C4-2B (cell line): ENCODE results near the gene RASGRP3.

Experiments used
- ZFX ChIP-seq: fragments of 450-650 bp; IDR thresholded peaks from 2 replicates; pipeline ENCODE4 v1.6.1; 2017
- TF ChIP-seq, protein P1 (sequence below): fragments of 450-650 bp; conservative IDR thresholded peaks from 2 replicates; pipeline ENCODE4 v1.5.1; 2017; ENCODE audit warnings: mild to moderate bottlenecking

DNA sequence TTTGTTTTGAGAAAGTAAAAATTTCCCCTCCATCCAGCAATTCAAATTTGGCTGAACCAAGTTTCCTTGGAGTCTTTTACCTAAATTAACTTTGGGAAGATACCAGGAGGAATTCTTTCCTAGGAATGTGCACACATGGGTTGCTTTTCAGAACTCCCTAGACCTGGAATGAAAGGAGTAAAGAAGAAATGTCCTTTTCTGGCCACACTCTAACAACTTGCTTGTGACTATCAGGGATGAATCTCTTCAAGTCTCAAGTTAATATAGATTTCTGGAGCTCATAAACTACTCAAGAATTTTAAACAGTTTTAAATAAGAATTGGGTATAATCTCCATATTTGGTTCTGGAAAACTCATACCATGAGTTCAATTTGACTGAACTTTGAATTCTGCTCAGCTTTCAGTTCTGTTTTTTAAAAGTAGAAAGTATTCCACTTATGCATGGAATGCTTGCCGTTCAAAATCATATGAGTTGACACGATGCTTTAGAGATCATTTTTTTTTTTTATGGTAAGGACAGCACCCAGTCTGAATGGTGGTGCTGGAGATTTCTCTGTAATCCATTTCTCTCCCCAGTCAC is 7.7 kb downstream of the RASGRP3 start:
- TF ChIP-seq, protein P1, sequence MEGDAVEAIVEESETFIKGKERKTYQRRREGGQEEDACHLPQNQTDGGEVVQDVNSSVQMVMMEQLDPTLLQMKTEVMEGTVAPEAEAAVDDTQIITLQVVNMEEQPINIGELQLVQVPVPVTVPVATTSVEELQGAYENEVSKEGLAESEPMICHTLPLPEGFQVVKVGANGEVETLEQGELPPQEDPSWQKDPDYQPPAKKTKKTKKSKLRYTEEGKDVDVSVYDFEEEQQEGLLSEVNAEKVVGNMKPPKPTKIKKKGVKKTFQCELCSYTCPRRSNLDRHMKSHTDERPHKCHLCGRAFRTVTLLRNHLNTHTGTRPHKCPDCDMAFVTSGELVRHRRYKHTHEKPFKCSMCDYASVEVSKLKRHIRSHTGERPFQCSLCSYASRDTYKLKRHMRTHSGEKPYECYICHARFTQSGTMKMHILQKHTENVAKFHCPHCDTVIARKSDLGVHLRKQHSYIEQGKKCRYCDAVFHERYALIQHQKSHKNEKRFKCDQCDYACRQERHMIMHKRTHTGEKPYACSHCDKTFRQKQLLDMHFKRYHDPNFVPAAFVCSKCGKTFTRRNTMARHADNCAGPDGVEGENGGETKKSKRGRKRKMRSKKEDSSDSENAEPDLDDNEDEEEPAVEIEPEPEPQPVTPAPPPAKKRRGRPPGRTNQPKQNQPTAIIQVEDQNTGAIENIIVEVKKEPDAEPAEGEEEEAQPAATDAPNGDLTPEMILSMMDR, result no peak
- TF ChIP-seq ZFX, result no peak
